ENCODE results near the gene GART. TPM values are rescaled to one million over a fixed set of nuclear protein-coding genes. Genes with fewer than 3 reads are reported as not detected.

The GART gene
- total RNA-seq, 1 experiment from 2014 or later: 162 TPM

DNA sequence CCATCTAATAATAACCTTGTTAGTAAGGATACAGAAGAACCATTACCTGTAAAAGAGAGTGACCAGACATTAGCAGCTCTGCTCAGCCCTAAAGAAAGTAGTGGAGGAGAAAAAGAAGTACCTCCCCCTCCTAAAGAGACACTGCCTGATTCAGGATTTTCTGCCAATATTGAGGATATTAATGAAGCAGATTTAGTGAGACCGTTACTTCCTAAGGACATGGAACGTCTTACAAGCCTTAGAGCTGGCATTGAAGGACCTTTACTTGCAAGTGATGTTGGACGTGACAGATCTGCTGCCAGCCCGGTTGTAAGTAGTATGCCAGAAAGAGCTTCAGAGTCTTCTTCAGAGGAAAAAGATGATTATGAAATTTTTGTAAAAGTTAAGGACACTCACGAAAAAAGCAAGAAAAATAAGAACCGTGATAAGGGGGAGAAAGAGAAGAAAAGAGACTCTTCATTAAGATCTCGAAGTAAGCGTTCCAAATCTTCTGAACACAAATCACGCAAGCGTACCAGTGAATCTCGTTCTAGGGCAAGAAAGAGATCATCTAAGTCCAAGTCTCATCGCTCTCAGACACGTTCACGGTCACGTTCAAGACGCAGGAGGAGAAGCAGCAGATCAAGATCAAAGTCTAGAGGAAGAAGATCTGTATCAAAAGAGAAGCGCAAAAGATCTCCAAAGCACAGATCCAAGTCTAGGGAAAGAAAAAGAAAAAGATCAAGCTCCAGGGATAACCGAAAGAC, 12.5 kb upstream of the GART start:
- no peak overlapping the region for H4K8ac ChIP-seq (replicated peaks; ENCODE audit: insufficient read length, low read depth, low read length)
- no peak overlapping the region for H2BK20ac ChIP-seq (ENCODE audit: low read depth, low read length, poor library complexity, severe bottlenecking)
- H3K4me2 ChIP-seq (ENCODE audit: insufficient read depth, insufficient read length, low read length): no peak overlapping the region
- no peak overlapping the region for H4K5ac ChIP-seq (ENCODE audit: insufficient read length, low read depth, low read length)
- H3T11ph ChIP-seq (ENCODE audit: low read length): no peak overlapping the region
- no peak overlapping the region for H3K4ac ChIP-seq (ENCODE audit: low read depth, low read length)
- H2BK15ac ChIP-seq (ENCODE audit: low read depth, low read length): no peak overlapping the region
- no peak overlapping the region for H3K14ac ChIP-seq (ENCODE audit: insufficient read depth, low read length)
- no peaks in the 10 kb centered on the region for H3K9me3 ChIP-seq (ENCODE audit: control insufficient read depth, low read depth, low read length)
- DNase-seq: no peak
- no peak overlapping the region for H2BK5ac ChIP-seq (ENCODE audit: insufficient read length, low read length)
- H2BK120ac ChIP-seq (ENCODE audit: low read depth, low read length, poor library complexity, severe bottlenecking): no peak overlapping the region
- H3K23me2 ChIP-seq (ENCODE audit: insufficient read length, low read depth, low read length, poor library complexity, severe bottlenecking): no peaks in the 10 kb centered on the region
- H3K4me1 ChIP-seq (ENCODE audit: insufficient read depth, low read length): no peaks in the 10 kb centered on the region
- Mint-ChIP-seq H3K9me3 (no peaks in the 10 kb centered on the region), H3K27me3 (ENCODE audit: low read depth) (no peaks in the 10 kb centered on the region), H3K27ac (peak overlapping the region; percentile 14 to 49 (median 23); a peak in 1 of 7 replicates), H3K4me1 (peaks cover 4 to 5% of the 10 kb centered on the region in 2 experiments; a peak in 2 of 4 replicates), H3K36me3 (ENCODE audit: insufficient read depth in 1 of 3, low read depth in 3 of 3) (peaks cover 80 to 96% (median 93%) of the 10 kb centered on the region in 3 experiments), H3K4me3 (no peak overlapping the region)
- no peak overlapping the region for H3K9ac ChIP-seq (ENCODE audit: extremely low read depth, insufficient read length, low read length)
- no peak overlapping the region for H2BK12ac ChIP-seq (ENCODE audit: insufficient read length, low read depth, low read length)
- no peak overlapping the region for H3K56ac ChIP-seq (ENCODE audit: insufficient read length, low read depth, low read length)
- no peaks in the 10 kb centered on the region for H3K27me3 ChIP-seq (ENCODE audit: insufficient read depth, low read length)
- H3K23ac ChIP-seq (ENCODE audit: insufficient read length, low read depth, low read length): no peak overlapping the region
- H4K20me1 ChIP-seq (ENCODE audit: control insufficient read depth, insufficient read depth, insufficient read length): no peaks in the 10 kb centered on the region
- peaks cover 37% of the 10 kb centered on the region; the same call in 1 of the 2 replicates for H3K79me2 ChIP-seq (ENCODE audit: insufficient read depth, low read length)
- no peak overlapping the region for H4K91ac ChIP-seq (ENCODE audit: insufficient read length, low read depth, low read length)
- TF ChIP-seq, protein P1, sequence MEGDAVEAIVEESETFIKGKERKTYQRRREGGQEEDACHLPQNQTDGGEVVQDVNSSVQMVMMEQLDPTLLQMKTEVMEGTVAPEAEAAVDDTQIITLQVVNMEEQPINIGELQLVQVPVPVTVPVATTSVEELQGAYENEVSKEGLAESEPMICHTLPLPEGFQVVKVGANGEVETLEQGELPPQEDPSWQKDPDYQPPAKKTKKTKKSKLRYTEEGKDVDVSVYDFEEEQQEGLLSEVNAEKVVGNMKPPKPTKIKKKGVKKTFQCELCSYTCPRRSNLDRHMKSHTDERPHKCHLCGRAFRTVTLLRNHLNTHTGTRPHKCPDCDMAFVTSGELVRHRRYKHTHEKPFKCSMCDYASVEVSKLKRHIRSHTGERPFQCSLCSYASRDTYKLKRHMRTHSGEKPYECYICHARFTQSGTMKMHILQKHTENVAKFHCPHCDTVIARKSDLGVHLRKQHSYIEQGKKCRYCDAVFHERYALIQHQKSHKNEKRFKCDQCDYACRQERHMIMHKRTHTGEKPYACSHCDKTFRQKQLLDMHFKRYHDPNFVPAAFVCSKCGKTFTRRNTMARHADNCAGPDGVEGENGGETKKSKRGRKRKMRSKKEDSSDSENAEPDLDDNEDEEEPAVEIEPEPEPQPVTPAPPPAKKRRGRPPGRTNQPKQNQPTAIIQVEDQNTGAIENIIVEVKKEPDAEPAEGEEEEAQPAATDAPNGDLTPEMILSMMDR (conservative IDR thresholded peaks at IDR 0.05): no peak
- H2AFZ ChIP-seq (ENCODE audit: low read length): no peak overlapping the region
- H3K27ac ChIP-seq (ENCODE audit: insufficient read length, low read depth, low read length): no peak overlapping the region
- no peak overlapping the region for H3K18ac ChIP-seq (ENCODE audit: insufficient read length, low read depth, low read length)
- WGBS (ENCODE audit: extremely low coverage, insufficient read length, low lambda C conversion rate): no CpG with 5 or more reads among the region's 18 CpGs
- peaks cover 13% of the 10 kb centered on the region for H3K79me1 ChIP-seq (ENCODE audit: insufficient read depth, low read depth, low read length, poor library complexity, severe bottlenecking)
- H2AK5ac ChIP-seq (ENCODE audit: insufficient read length, low read length): no peak overlapping the region
